Measurements from ENCODE around the gene MTREX.
"Not testable (repeated sequence)": the region's sequence is repeated elsewhere in the genome, so short reads cannot be mapped to it uniquely, and the experiment has no call there.

Gene MTREX

DNA sequence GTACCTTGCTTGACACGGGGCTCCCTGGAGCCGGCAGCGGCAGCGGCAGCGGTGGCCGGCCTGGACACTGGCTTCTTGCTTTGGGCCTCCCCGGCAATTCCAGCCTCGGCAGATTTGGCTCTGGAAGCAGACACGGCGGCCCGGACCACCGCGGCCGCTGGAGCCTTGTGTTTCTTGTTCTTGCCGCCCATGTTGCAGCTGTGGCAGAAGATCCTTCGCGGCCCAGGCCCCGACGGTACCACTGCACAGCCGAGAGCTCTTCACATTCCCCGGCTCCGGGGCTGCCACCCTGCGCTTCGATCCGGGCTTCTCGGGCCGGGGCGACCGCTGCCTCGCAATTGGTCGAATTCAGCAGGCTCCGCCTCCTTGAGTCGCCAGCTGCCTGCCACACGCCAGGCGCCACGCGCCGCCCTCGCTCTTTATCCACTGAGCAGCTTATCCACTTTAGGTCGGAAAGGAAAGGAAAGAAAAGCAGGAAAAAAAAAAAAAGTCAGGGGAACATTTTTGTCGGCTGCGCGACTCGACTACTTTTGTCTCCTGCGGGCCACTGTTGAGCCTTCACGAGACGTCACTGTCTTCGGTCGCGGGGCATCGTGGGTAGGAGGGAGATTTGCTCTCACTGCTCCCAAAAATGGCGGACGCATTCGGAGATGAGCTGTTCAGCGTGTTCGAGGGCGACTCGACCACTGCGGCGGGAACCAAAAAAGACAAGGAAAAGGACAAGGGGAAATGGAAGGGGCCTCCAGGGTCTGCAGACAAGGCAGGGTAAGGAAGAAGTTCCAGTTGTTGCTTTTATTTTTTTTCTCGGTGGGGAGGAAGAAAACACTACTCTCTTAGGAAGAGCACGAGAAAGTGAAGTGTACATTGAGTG is at the start of gene MTREX, which contains the start of gene DHX29:
Gene MTREX, plus strand, starts transcription at position 607 of the 871 bp plus-strand sequence. Its CDS starts 25 bp downstream, at position 632.
Gene DHX29, minus strand, starts transcription at position 312 of the 871 bp plus-strand sequence. Its CDS starts 121 bp downstream, at position 191.
- peak; percentile 99 for DNase-seq

- no peak for DNase-seq
These were observed 49.5 kb upstream of the MTREX start for GRCh38 chr5:55258339-55258738.

GRCh38 chr5:55276771-55277170 is 31.0 kb upstream of the MTREX start:
- no peak for DNase-seq

DNA sequence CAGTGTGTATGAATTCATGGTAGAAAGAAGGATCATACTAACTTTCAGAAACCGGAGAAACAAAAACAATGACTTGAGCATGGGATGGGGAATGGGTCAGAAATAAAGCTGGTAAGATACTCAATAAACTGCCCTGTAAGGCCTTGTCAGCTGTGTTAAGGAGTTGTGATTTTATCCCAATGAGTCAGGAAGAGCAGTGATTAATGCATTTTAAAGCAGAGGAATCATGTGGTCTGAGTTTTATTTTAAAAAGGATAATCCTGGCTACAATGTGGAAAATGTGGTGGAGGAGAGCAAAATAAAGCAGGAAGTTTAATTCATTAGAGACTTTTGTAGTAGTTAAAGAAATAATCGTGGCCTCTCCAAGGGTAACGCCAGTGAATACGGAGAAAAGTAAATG is 29.0 kb upstream of the MTREX start:
- no peak for DNase-seq

- DNase-seq = no peak
These were observed 21.3 kb upstream of the MTREX start for GRCh38 chr5:55286411-55286933.

DNA sequence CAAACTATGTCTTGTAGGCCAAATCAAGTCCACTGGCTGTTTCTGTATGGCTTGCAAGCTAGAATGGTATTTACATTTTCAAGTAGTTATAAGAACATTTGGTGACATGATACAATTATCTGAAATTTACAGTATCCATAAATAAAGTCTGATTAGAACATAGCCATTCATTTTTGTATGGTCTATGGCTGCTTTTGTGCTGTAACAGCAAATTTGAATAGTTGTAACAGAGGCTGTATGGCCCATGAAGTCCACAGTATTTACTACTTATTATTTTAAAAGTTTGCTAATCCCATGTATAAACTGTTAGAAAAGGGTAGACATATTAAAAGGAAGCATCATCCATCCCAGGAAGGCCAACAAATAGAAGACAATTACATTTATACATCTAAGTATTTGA is 18.0 kb upstream of the MTREX start:
- DNase-seq = no peak

GRCh38 chr5:55290991-55291390 is 16.8 kb upstream of the MTREX start:
- DNase-seq = no peak

DNA sequence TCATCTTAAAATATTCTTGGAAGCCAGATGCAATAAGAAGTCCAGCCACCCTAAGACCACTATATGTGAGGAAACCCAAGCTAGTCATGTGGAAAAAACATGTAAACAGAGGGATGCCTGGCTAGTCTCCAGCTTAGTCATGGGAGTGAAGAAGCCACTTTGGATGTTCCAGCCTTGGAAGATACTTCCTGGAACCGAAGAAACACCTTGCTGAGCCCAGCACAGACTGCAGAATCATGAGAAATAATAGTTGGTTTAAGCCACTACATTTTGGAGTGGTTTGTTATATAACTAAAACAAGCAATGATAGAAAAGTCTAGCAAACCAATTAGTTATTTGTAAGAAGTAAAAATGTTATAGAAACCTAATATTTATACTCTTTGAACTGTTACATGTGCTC is 12.9 kb upstream of the MTREX start:
- DNase-seq = no peak

- no peak for DNase-seq
These were observed 6.9 kb upstream of the MTREX start for GRCh38 chr5:55300890-55301289.

DNA sequence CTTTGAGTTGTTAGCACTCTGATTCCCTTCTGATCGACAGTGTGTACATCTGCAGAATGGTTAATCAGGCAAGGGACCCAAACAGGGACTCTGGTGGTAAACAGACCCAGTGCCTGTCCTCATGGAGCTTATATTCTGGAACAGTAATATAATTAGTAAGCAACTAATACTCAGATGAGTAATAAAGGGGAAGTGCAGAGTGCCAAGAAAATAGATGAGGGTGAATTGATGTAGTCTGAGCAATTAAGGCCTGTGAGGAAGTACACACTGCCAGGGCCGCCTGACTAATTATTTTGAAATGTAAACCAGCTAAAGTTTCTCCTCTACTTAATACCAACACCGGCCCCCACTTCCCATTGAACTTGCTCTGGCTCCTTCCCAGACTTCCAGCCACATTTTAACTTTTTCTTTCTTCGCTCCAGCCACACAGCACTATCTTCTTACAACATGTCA is 4.5 kb upstream of the MTREX start:
- no peak for DNase-seq

- DNase-seq = no peak
These were observed 3.2 kb upstream of the MTREX start for GRCh38 chr5:55304584-55304983.

DNA sequence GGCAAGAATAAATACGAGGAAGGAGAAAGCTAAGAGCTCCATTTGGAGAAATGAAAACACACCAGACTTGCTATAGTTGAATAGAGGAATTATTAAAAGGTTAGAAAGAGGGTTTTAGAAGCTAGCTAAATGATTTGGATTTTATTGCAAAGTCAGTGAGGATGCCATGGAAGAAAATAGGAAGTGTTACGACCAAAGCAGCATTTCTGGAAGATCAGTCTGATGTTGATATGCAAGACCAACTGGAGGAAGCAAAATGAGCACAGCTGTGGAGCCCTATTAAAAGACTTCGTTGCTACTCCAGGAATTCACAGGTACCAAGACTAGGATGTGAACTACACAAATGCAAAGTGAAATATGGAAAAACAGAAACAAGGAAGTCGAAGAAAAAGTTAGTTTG is 2.4 kb upstream of the MTREX start:
- DNase-seq = no peak

GRCh38 chr5:55306641-55307382 is 977 bp upstream of the MTREX start:
- no peak for DNase-seq

DNA sequence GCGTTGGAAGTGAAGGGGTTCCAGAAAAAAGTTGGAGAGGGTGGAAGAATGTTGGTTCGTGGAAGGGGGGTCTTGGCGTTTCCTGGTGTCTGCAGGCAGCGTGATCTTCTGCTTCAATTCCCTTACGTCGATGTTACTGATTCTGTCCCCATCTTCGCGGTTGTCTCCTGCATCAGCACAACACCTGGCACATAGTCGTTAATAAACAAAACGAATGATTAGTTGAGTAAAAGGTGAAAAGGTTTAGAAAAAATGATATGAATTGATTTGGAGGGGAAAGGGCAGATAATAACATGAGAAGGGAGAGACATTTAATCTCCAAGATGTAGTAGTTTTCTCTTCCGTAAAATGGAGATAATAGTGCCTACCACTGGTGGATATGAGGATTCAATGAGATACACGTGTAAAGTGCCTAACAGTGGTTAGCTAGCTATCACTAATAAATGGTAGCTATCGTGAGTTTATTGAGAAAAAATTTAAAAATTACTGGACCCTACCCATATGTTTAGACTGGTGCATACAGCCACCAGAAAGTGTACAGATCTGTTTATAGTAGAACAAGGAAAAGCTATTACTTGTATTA is 556 bp downstream of the MTREX start:
- DNase-seq = no peak

- DNase-seq = no peak
These were observed 6.3 kb downstream of the MTREX start for GRCh38 chr5:55313870-55314617.

DNA sequence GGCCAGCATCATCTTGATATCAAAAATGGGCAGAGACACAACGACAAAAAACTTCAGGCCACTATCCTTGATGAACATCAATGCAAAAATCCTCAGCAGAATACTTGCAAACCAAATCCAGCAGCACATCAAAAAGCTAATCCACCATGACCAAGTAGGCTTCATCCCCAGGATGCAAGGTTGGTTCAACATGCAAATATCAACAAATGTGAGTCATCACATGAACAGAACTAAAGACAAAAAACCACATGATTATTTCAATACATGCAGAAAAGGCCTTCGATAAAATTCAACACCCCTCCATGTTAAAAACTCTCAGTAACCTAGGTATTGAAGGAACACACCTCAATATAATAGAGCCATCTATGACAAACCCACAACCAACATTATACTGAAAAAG is 8.5 kb downstream of the MTREX start:
- DNase-seq = no peak

DNA sequence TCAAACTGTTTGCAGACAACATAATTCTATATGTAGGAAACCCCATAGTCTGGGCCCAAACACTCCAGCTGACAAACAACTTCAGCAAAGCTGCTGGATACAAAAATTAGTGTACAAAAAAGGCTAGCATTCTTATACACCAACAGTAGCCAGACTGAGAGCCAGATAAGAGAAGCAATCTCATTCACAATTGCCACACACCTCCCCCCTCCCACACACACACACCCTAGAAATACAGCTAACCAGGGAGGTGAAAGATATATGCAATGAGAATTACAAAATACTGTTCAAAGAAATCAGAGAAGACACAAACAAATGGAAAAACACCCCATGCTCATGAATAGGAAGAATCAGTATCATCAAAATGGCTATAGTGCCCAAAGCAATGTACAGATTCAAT is 9.0 kb downstream of the MTREX start:
- no peak for DNase-seq

- DNase-seq = not testable (repeated sequence)
These were observed 10.4 kb downstream of the MTREX start for GRCh38 chr5:55318237-55318636.

DNA sequence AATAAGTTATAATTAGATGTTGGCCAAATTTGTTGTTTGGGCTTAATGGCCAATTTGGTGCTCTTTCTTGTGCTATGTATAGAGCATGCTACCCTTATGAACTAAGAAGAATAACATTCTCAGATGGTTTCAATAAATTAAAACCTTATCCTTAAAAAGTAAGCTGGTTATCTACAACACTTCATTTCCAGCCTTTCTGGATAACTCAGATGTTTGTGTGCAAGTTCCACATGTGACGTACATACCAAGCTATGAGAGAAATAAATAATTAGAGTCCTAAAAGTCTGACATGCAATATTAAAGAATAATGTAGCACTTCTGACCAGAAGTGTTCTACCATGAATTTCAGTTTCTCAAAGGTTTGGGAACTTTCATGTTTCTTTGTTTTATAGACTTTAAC is 11.7 kb downstream of the MTREX start:
- DNase-seq = no peak

- no peak for DNase-seq
These were observed 12.8 kb downstream of the MTREX start for GRCh38 chr5:55320571-55320970.

DNA sequence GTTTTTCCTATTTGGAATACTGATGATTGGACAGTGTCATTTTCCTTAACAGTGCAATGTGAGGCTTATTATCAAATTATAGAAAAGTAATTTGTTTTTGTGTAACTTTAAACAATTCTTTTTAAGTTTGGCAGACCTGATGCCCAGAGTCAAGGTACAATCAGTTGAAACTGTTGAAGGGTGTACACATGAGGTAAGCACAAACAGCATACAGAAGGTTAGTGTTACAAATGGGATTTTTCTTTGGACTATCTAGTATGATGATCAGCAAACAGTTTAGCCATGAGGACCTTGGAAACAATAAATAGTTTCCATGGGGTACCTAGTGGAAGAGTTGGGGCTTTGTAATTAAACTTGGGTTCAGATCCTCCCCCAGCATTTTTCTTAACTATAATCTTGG is 16.2 kb downstream of the MTREX start:
- DNase-seq = no peak

DNA sequence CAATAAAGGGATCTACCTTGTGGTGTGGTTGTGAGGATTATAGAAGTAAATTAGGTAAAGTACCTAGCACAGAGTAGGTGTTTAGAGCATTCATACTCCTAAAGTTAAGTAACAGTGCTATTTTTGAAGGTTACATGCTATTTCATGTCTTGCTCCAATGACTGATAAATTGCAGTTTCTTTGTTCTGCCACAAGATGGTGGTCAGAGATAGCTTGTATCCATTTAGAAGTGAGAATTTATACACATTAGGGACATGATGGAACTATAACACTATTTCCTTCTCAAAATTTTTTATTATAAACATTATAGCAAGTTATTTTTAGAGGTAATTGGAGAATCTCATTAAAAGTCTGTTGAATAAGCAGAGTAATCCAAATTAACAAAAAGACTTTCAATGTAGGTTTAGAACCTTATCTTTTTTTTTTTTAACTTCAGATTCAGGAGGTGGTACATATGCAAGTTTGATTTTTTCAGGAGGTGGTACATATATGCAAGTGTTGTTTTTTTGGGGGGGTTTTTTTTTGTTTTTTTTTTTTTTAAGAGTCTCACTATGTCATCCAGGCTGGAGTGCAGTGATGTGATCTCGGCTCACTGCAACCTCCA is 17.1 kb downstream of the MTREX start:
- DNase-seq = peak; percentile 37
